NCI-H2171 treated with DMSO at 0.1 percent for 48 hours (cell line): Measurements from ENCODE around the gene LRIT2.

Experiments
- DNase-seq: peaks from one replicate; lab custom pipeline; 2025; lab: John Stamatoyannopoulos, UW

The LRIT2 gene

GRCh38 chr10:84225427-84226173, at the start of gene LRIT2:
Gene LRIT2, minus strand, starts transcription at chr10:84225544. Its CDS starts 24 bp downstream, at chr10:84225520.
- DNase-seq: no peak

- no peak for DNase-seq
Measured at GRCh38 chr10:84270708-84271107, 45.4 kb upstream of the LRIT2 start.

- no peak for DNase-seq
Measured at GRCh38 chr10:84269773-84270172, 44.4 kb upstream of the LRIT2 start.

- DNase-seq: no peak
Measured at GRCh38 chr10:84269162-84269561, 43.8 kb upstream of the LRIT2 start.

GRCh38 chr10:84267503-84268126, 42.3 kb upstream of the LRIT2 start:
- DNase-seq: no peak

- DNase-seq: peak; percentile 28
Measured at GRCh38 chr10:84265418-84265817, 40.1 kb upstream of the LRIT2 start.

GRCh38 chr10:84264611-84265141, 39.3 kb upstream of the LRIT2 start:
- DNase-seq: peak; percentile 49

- no peak for DNase-seq
Measured at GRCh38 chr10:84263716-84264115, 38.4 kb upstream of the LRIT2 start.

GRCh38 chr10:84262190-84262956, 37.0 kb upstream of the LRIT2 start:
- DNase-seq: no peak

GRCh38 chr10:84261236-84261915, 36.0 kb upstream of the LRIT2 start:
- DNase-seq: no peak

- no peak for DNase-seq
Measured at GRCh38 chr10:84258034-84258695, 32.8 kb upstream of the LRIT2 start.

- DNase-seq: no peak
Measured at GRCh38 chr10:84257343-84258020, 32.1 kb upstream of the LRIT2 start.

GRCh38 chr10:84256510-84257342, 31.4 kb upstream of the LRIT2 start:
- DNase-seq: no peak

GRCh38 chr10:84254552-84255478, 29.5 kb upstream of the LRIT2 start:
- DNase-seq: no peak

GRCh38 chr10:84248794-84249193, 23.4 kb upstream of the LRIT2 start:
- no peak for DNase-seq

GRCh38 chr10:84247496-84247895, 22.2 kb upstream of the LRIT2 start:
- no peak for DNase-seq

- DNase-seq: peak; percentile 66
Measured at GRCh38 chr10:84244651-84245270, 19.4 kb upstream of the LRIT2 start, which contains the start of gene RGR. Gene RGR, plus strand, starts transcription at chr10:84245053. Its CDS starts 38 bp downstream, at chr10:84245091.

GRCh38 chr10:84243759-84244158, 18.4 kb upstream of the LRIT2 start:
- no peak for DNase-seq
